OCI-LY7 (cell line): Measurements from ENCODE around the gene R3HCC1L. TPM values are rescaled to one million over a fixed set of nuclear protein-coding genes. Genes with fewer than 3 reads are reported as not detected.

Experiments
- BruUV-seq: library from RNA; stranded (reverse); fragments of 400-500 nt; replicated peaks from 2 replicates; lab custom pipeline; 2021; lab: Mats Ljungman, UMichigan
- CTCF ChIA-PET: fragments of 300-600 bp; sonication (Branson Sonifier 250); formaldehyde crosslinking; loops from one replicate; lab custom pipeline; 2022; ENCODE audit warnings: antibody characterized with exemption; ENCODE audit not compliant: unreplicated experiment; lab: Charles Lee
- POLR2A ChIA-PET: fragments of 300-600 bp; sonication (Branson Sonifier 250); formaldehyde crosslinking; loops from one replicate; lab custom pipeline; 2022; ENCODE audit warnings: antibody characterized with exemption; lab: Charles Lee
- DNase-seq: peaks from one replicate; pipeline ENCODE4 v3.0.0-alpha.2; 2015; ENCODE audit warnings: low spot score
- H2AFZ ChIP-seq: fragments of 200-600 bp; sonication (generic), shearing (Covaris generic); 2 replicates; pipeline ENCODE4 v1.6.1; 2014; ENCODE audit warnings: mild to moderate bottlenecking, antibody characterized with exemption, low read length, moderate library complexity
- H3K27ac ChIP-seq: fragments of 200-600 bp; sonication (generic); 2 replicates; pipeline ENCODE4 v1.5.1; 2014; ENCODE audit warnings: mixed run types, low read depth, mild to moderate bottlenecking, moderate library complexity, low read length, inconsistent platforms; ENCODE audit not compliant: poor library complexity, severe bottlenecking
- H3K36me3 ChIP-seq: fragments of 200-600 bp; sonication (generic); 2 replicates; pipeline ENCODE4 v1.6.1; 2014; ENCODE audit warnings: mild to moderate bottlenecking, antibody characterized with exemption, low read length, moderate library complexity, mixed read lengths; ENCODE audit not compliant: insufficient read depth
- H3K4me1 ChIP-seq: fragments of 200-600 bp; sonication (generic); 2 replicates; pipeline ENCODE4 v1.5.1; 2014; ENCODE audit warnings: mild to moderate bottlenecking, low read length; ENCODE audit not compliant: insufficient read depth, poor library complexity, severe bottlenecking
- H3K4me2 ChIP-seq: fragments of 200-600 bp; sonication (generic); 2 replicates; pipeline ENCODE4 v1.6.1; 2014; ENCODE audit warnings: mild to moderate bottlenecking, low read length
- H3K4me3 ChIP-seq: fragments of 200-600 bp; sonication (generic); 2 replicates; pipeline ENCODE4 v1.5.1; 2014; ENCODE audit warnings: mild to moderate bottlenecking, low read depth, low read length; ENCODE audit not compliant: poor library complexity, severe bottlenecking
- H3K79me2 ChIP-seq: fragments of 200-600 bp; sonication (generic); 2 replicates; pipeline ENCODE4 v1.6.1; 2016; ENCODE audit warnings: low read depth, mild to moderate bottlenecking, low read length, moderate library complexity, mixed read lengths; ENCODE audit not compliant: insufficient read depth
- H3K9me2 ChIP-seq: fragments of 200-600 bp; sonication (generic); 2 replicates; pipeline ENCODE4 v1.6.1; 2016; ENCODE audit warnings: mild to moderate bottlenecking, low read length, mixed read lengths; ENCODE audit not compliant: insufficient read depth
- H3K9me3 ChIP-seq: fragments of 200-600 bp; sonication (generic); 2 replicates; pipeline ENCODE4 v1.6.1; 2014; ENCODE audit warnings: mild to moderate bottlenecking, mixed run types, low read length, mixed read lengths
- H4K20me1 ChIP-seq: fragments of 200-600 bp; sonication (generic); 2 replicates; pipeline ENCODE4 v1.6.1; 2014; ENCODE audit warnings: mild to moderate bottlenecking, antibody characterized with exemption, low read length, moderate library complexity, mixed read lengths; ENCODE audit not compliant: insufficient read depth
- CTCF ChIP-seq: fragments of 200-600 bp; sonication (generic); conservative IDR thresholded peaks from 2 replicates; pipeline ENCODE4 v1.5.1; 2014; ENCODE audit warnings: mild to moderate bottlenecking, antibody characterized with exemption, low read length, moderate library complexity, mixed read lengths
- EZH2phosphoT487 ChIP-seq: fragments of 200-600 bp; sonication (generic); IDR thresholded peaks from 2 replicates; pipeline ENCODE4 v1.6.1; 2018; ENCODE audit warnings: low read depth, borderline replicate concordance, mild to moderate bottlenecking, mixed run types, antibody characterized with exemption, low read length, moderate library complexity, mixed read lengths
- intact Hi-C: fragments of 100-400 bp; cut with micrococcal nuclease; formaldehyde crosslinking; loops from one replicate; pipeline ENCODE4 v1.10.0; 2022; ENCODE audit not compliant: unreplicated experiment
- total RNA-seq, 2 experiments: library from RNA; depleted of rRNA in 1 of 2; stranded (reverse); fragments of >200 nt in 1 of 2; shearing (Covaris generic) in 1 of 2; gene quantifications; 2 replicates each; pipeline ENCODE4 v1.2.3, GENCODE V29; 2014 to 2022

The R3HCC1L gene
- total RNA-seq, 2 experiments from 2014 or later = 38.8 to 42.0 TPM

GRCh38 chr10:98212196-98212595 lies 77.7 kb downstream of the R3HCC1L start:
- ChIA-PET CTCF (no interaction called here), POLR2A (no interaction called here)
- peaks cover 72% of the 10 kb centered on the region; the same call in 1 of the 2 replicates for H3K79me2 ChIP-seq
- no peaks in the 10 kb centered on the region for H4K20me1 ChIP-seq
- H3K9me3 ChIP-seq = peaks cover 7% of the 10 kb centered on the region; the same call in 1 of the 2 replicates
- DNase-seq = no peak
- peaks cover 99% of the 10 kb centered on the region for H3K36me3 ChIP-seq
- no peaks in the 10 kb centered on the region for H3K9me2 ChIP-seq
- no peak overlapping the region for H2AFZ ChIP-seq
- H3K4me1 ChIP-seq = no peaks in the 10 kb centered on the region
- no peak overlapping the region for H3K27ac ChIP-seq
- TF ChIP-seq EZH2phosphoT487 = no peak
- TF ChIP-seq CTCF = no peak
- no peak overlapping the region for H3K4me2 ChIP-seq
- intact Hi-C loops = no loop called here
- no peak overlapping the region for H3K4me3 ChIP-seq
- no TSS peak for BruUV-seq

- Histone ChIP-seq H3K4me1 (peaks cover 6% of the 10 kb centered on the region), H3K4me2 (no peak overlapping the region), H3K4me3 (no peak overlapping the region), H3K9me3 (peaks cover 20% of the 10 kb centered on the region; the same call in 1 of the 2 replicates), H4K20me1 (no peaks in the 10 kb centered on the region), H2AFZ (no peak overlapping the region), H3K36me3 (peaks cover 99% of the 10 kb centered on the region), H3K9me2 (no peaks in the 10 kb centered on the region), H3K79me2 (peaks cover 82% of the 10 kb centered on the region), H3K27ac (no peak overlapping the region)
- ChIA-PET CTCF (no interaction called here), POLR2A (no interaction called here)
- BruUV-seq = no TSS peak
- no peak for TF ChIP-seq EZH2phosphoT487
- no peak for TF ChIP-seq CTCF
- intact Hi-C loops = no loop called here
- no peak for DNase-seq
These were observed 79.3 kb downstream of the R3HCC1L start for GRCh38 chr10:98213740-98214139.

GRCh38 chr10:98215373-98215772 lies 80.9 kb downstream of the R3HCC1L start:
- no peak overlapping the region for H3K4me2 ChIP-seq
- TF ChIP-seq CTCF (no peak), EZH2phosphoT487 (no peak)
- POLR2A ChIA-PET = no interaction called here

More at GRCh38 chr10:98215373-98215772, 80.9 kb downstream of the R3HCC1L start:
- CTCF ChIA-PET = no interaction called here
- intact Hi-C loops = no loop called here
- Histone ChIP-seq H3K27ac (no peak overlapping the region), H3K4me1 (peaks cover 6% of the 10 kb centered on the region), H4K20me1 (no peaks in the 10 kb centered on the region), H3K36me3 (peaks cover 98% of the 10 kb centered on the region), H3K4me3 (no peak overlapping the region), H3K9me3 (peaks cover 35% of the 10 kb centered on the region), H3K9me2 (no peaks in the 10 kb centered on the region), H2AFZ (no peak overlapping the region), H3K79me2 (peaks cover 90% of the 10 kb centered on the region)
- DNase-seq = no peak
- no TSS peak for BruUV-seq
